H9 (cell line): Measurements from ENCODE around the gene APOB. TPM values are rescaled to one million over a fixed set of nuclear protein-coding genes. Genes with fewer than 3 reads are reported as not detected.

ENCODE experiments used
- DNase-seq: peaks from one replicate; pipeline ENCODE4 v3.0.0-alpha.2; 2017
- H2AFZ ChIP-seq: one replicate; pipeline ENCODE4 v1.6.1; 2013; ENCODE audit warnings: mild to moderate bottlenecking, low read length, control low read depth, moderate library complexity
- H2AK5ac ChIP-seq: 2 replicates; pipeline ENCODE4 v1.6.1; 2013; ENCODE audit warnings: low read length, control low read depth, mixed read lengths; ENCODE audit not compliant: insufficient read length
- H2BK120ac ChIP-seq: one replicate; pipeline ENCODE4 v1.6.1; 2013; ENCODE audit warnings: low read depth, mild to moderate bottlenecking, low read length, control low read depth, inconsistent platforms; ENCODE audit not compliant: poor library complexity, severe bottlenecking
- H2BK12ac ChIP-seq: 2 replicates; pipeline ENCODE4 v1.6.1; 2013; ENCODE audit warnings: low read length, control low read depth, mixed read lengths, low read depth; ENCODE audit not compliant: insufficient read length
- H2BK15ac ChIP-seq: 2 replicates; pipeline ENCODE4 v1.6.1; 2013; ENCODE audit warnings: low read depth, low read length, control low read depth
- H2BK20ac ChIP-seq: one replicate; pipeline ENCODE4 v1.6.1; 2013; ENCODE audit warnings: low read depth, mild to moderate bottlenecking, low read length, control low read depth, inconsistent platforms; ENCODE audit not compliant: poor library complexity, severe bottlenecking
- H2BK5ac ChIP-seq: 2 replicates; pipeline ENCODE4 v1.6.1; 2013; ENCODE audit warnings: low read length, control low read depth, mixed read lengths; ENCODE audit not compliant: insufficient read length
- H3K14ac ChIP-seq: 2 replicates; pipeline ENCODE4 v1.6.1; 2013; ENCODE audit warnings: low read length, control low read depth; ENCODE audit not compliant: insufficient read depth
- H3K18ac ChIP-seq: 2 replicates; pipeline ENCODE4 v1.6.1; 2013; ENCODE audit warnings: low read depth, mild to moderate bottlenecking, mixed read lengths, low read length, control low read depth; ENCODE audit not compliant: insufficient read length
- H3K23ac ChIP-seq: 2 replicates; pipeline ENCODE4 v1.6.1; 2013; ENCODE audit warnings: low read length, control low read depth, mixed read lengths, low read depth; ENCODE audit not compliant: insufficient read length
- H3K23me2 ChIP-seq: 2 replicates; pipeline ENCODE4 v1.6.1; 2013; ENCODE audit warnings: low read depth, mild to moderate bottlenecking, mixed read lengths, low read length, control low read depth; ENCODE audit not compliant: insufficient read length, poor library complexity, severe bottlenecking
- H3K27ac ChIP-seq: 2 replicates; pipeline ENCODE4 v1.5.1; 2013; ENCODE audit warnings: low read length, control low read depth, mixed read lengths, low read depth; ENCODE audit not compliant: insufficient read length
- H3K27me3 ChIP-seq: 2 replicates; pipeline ENCODE4 v1.6.1; 2013; ENCODE audit warnings: low read length, control low read depth, inconsistent platforms; ENCODE audit not compliant: insufficient read depth
- H3K4ac ChIP-seq: 2 replicates; pipeline ENCODE4 v1.6.1; 2013; ENCODE audit warnings: low read depth, mild to moderate bottlenecking, control low read depth, inconsistent platforms, low read length, moderate library complexity
- H3K4me1 ChIP-seq: 2 replicates; pipeline ENCODE4 v1.6.1; 2013; ENCODE audit warnings: low read length, control low read depth, inconsistent platforms; ENCODE audit not compliant: insufficient read depth
- H3K4me2 ChIP-seq: 2 replicates; pipeline ENCODE4 v1.6.1; 2013; ENCODE audit warnings: low read length, control low read depth, mixed read lengths; ENCODE audit not compliant: insufficient read length, insufficient read depth
- H3K56ac ChIP-seq: 2 replicates; pipeline ENCODE4 v1.6.1; 2013; ENCODE audit warnings: low read depth, mild to moderate bottlenecking, mixed read lengths, low read length, control low read depth; ENCODE audit not compliant: insufficient read length
- H3K79me1 ChIP-seq: 2 replicates; pipeline ENCODE4 v1.6.1; 2013; ENCODE audit warnings: low read depth, mild to moderate bottlenecking, moderate library complexity, low read length, control low read depth, inconsistent platforms; ENCODE audit not compliant: insufficient read depth, poor library complexity, severe bottlenecking
- H3K79me2 ChIP-seq: 2 replicates; pipeline ENCODE4 v1.6.1; 2013; ENCODE audit warnings: low read length, control low read depth, inconsistent platforms; ENCODE audit not compliant: insufficient read depth
- H3K9ac ChIP-seq: 2 replicates; pipeline ENCODE4 v1.6.1; 2013; ENCODE audit warnings: low read length, control low read depth, mixed read lengths; ENCODE audit not compliant: insufficient read length; ENCODE audit errors: extremely low read depth
- H3K9me3 ChIP-seq: one replicate; pipeline ENCODE4 v1.6.1; 2013; ENCODE audit warnings: low read depth, low read length, inconsistent platforms; ENCODE audit not compliant: control insufficient read depth
- H3T11ph ChIP-seq: one replicate; pipeline ENCODE4 v1.6.1; 2013; ENCODE audit warnings: mild to moderate bottlenecking, low read length, control low read depth, inconsistent platforms
- H4K20me1 ChIP-seq: one replicate; pipeline ENCODE4 v1.6.1; 2013; ENCODE audit not compliant: control insufficient read depth, insufficient read length, insufficient read depth
- H4K5ac ChIP-seq: 2 replicates; pipeline ENCODE4 v1.6.1; 2013; ENCODE audit warnings: low read depth, mild to moderate bottlenecking, mixed read lengths, low read length, control low read depth; ENCODE audit not compliant: insufficient read length
- H4K8ac ChIP-seq: replicated peaks from 2 replicates; pipeline ENCODE4 v1.6.1; 2013; ENCODE audit warnings: low read length, control low read depth, mixed read lengths, low read depth; ENCODE audit not compliant: insufficient read length
- H4K91ac ChIP-seq: 2 replicates; pipeline ENCODE4 v1.6.1; 2013; ENCODE audit warnings: low read depth, mild to moderate bottlenecking, moderate library complexity, mixed read lengths, low read length, control low read depth; ENCODE audit not compliant: insufficient read length
- H3K27ac Mint-ChIP-seq, 3 experiments: 2 replicates in 2 of 3; 3 replicates in 1 of 3; pipeline ENCODE4 v1.8.0; 2020 to 2021; ENCODE audit warnings: mixed read lengths in 3 of 3, mild to moderate bottlenecking in 1 of 3, moderate library complexity in 1 of 3
- H3K27me3 Mint-ChIP-seq: 2 replicates; pipeline ENCODE4 v1.8.0; 2021; ENCODE audit warnings: low read depth, mild to moderate bottlenecking, moderate library complexity, mixed read lengths
- H3K36me3 Mint-ChIP-seq, 3 experiments: 2 replicates in 2 of 3; 3 replicates in 1 of 3; pipeline ENCODE4 v1.8.0; 2020 to 2021; ENCODE audit warnings: low read depth in 3 of 3, mixed read lengths in 3 of 3; ENCODE audit not compliant: insufficient read depth in 1 of 3
- H3K4me1 Mint-ChIP-seq, 2 experiments: 2 replicates each; pipeline ENCODE4 v1.8.0; 2020; ENCODE audit warnings: mixed read lengths in 2 of 2
- H3K4me3 Mint-ChIP-seq, 2 experiments: 2 replicates in 1 of 2; 3 replicates in 1 of 2; pipeline ENCODE4 v1.8.0; 2020 to 2021; ENCODE audit warnings: mild to moderate bottlenecking in 2 of 2, mixed read lengths in 2 of 2, moderate library complexity in 1 of 2
- H3K9me3 Mint-ChIP-seq, 2 experiments: 2 replicates in 1 of 2; 3 replicates in 1 of 2; pipeline ENCODE4 v1.8.0; 2020; ENCODE audit warnings: mild to moderate bottlenecking in 2 of 2, mixed read lengths in 2 of 2, moderate library complexity in 1 of 2
- CTCF ChIP-seq: fragments of 200-600 bp; sonication (generic); conservative IDR thresholded peaks from 3 replicates; pipeline ENCODE4 v1.8.0; 2021; ENCODE audit warnings: antibody characterized with exemption, mild to moderate bottlenecking
- WGBS: extraction: QIAGEN DNeasy Blood & Tissue Kit; methylation state at CpG from one replicate; pipeline ENCODE4 v1.1.7; 2013; ENCODE audit warnings: missing lambda C conversion rate, low lambda C conversion rate, mixed read lengths; ENCODE audit not compliant: insufficient read length; ENCODE audit errors: extremely low coverage; 5-methylcytosine and 5-hydroxymethylcytosine counted together
- total RNA-seq: library from RNA; stranded (reverse); gene quantifications from 2 replicates; pipeline ENCODE4 v1.2.1, GENCODE V29; 2021

The APOB gene
- total RNA-seq, 1 experiment from 2014 or later: 0.26 TPM

- no peak for DNase-seq
- H4K91ac ChIP-seq: no peak overlapping the region
- H3K79me2 ChIP-seq: no peaks in the 10 kb centered on the region
- no peak overlapping the region for H4K5ac ChIP-seq
- no peaks in the 10 kb centered on the region for H3K79me1 ChIP-seq
- no peak for TF ChIP-seq CTCF
- no peak overlapping the region for H3K27ac ChIP-seq
- H2BK120ac ChIP-seq: no peak overlapping the region
- H3K23me2 ChIP-seq: no peaks in the 10 kb centered on the region
- no peak overlapping the region for H3K23ac ChIP-seq
- no peak overlapping the region for H3K56ac ChIP-seq
- Mint-ChIP-seq H3K4me3 (no peak overlapping the region), H3K27me3 (no peaks in the 10 kb centered on the region; the same call in 1 of the 2 replicates), H3K27ac (peak overlapping the region in 1 of 3 experiments; percentile 31; a peak in 1 of 7 replicates), H3K9me3 (no peaks in the 10 kb centered on the region; a peak in 1 of 5 replicates), H3K4me1 (peaks cover 22 to 27% of the 10 kb centered on the region in 2 experiments), H3K36me3 (no peaks in the 10 kb centered on the region)
- no peaks in the 10 kb centered on the region for H3K27me3 ChIP-seq
- WGBS: no CpG with 5 or more reads among the region's 10 CpGs
- no peak overlapping the region for H3T11ph ChIP-seq
- H3K4ac ChIP-seq: no peak overlapping the region
- no peak overlapping the region for H2BK5ac ChIP-seq
- no peaks in the 10 kb centered on the region for H3K9me3 ChIP-seq
- no peak overlapping the region for H2AFZ ChIP-seq
- H3K4me2 ChIP-seq: no peak overlapping the region
- no peak overlapping the region for H3K18ac ChIP-seq
- H3K9ac ChIP-seq: no peak overlapping the region
- H2BK20ac ChIP-seq: no peak overlapping the region
- H3K14ac ChIP-seq: no peak overlapping the region
- no peak overlapping the region for H2BK12ac ChIP-seq
- H3K4me1 ChIP-seq: no peaks in the 10 kb centered on the region; the same call in 1 of the 2 replicates
- no peaks in the 10 kb centered on the region for H4K20me1 ChIP-seq
- H2AK5ac ChIP-seq: no peak overlapping the region
- H4K8ac ChIP-seq: no peak overlapping the region
- no peak overlapping the region for H2BK15ac ChIP-seq
Measured at GRCh38 chr2:21055879-21056790, 12.3 kb upstream of the APOB start.
